SK-N-MC (cell line): Measurements from ENCODE around the gene RGMA.

ENCODE experiments used
- DNase-seq: peaks from one replicate; pipeline ENCODE4 v3.0.0-alpha.2; 2011; ENCODE audit warnings: low read depth, low spot score
- H3K27ac ChIP-seq: fragments of 200-600 bp; sonication (generic); 2 replicates; pipeline ENCODE4 v1.5.1; 2016; ENCODE audit warnings: mixed run types
- H3K36me3 ChIP-seq: fragments of 200-600 bp; sonication (generic); 2 replicates; pipeline ENCODE4 v1.6.1; 2017; ENCODE audit warnings: antibody characterized with exemption, low read length, mixed read lengths; ENCODE audit not compliant: insufficient read depth
- H3K4me3 ChIP-seq: fragments of 200-600 bp; sonication (generic); 2 replicates; pipeline ENCODE4 v1.5.1; 2016
- H3K9ac ChIP-seq: fragments of 200-600 bp; sonication (generic); 2 replicates; pipeline ENCODE4 v1.8.0; 2017; ENCODE audit warnings: mixed run types, mixed read lengths; ENCODE audit not compliant: insufficient read length
- H3K9me3 ChIP-seq: fragments of 200-600 bp; sonication (generic); 2 replicates; pipeline ENCODE4 v1.6.1; 2017; ENCODE audit warnings: low read depth, mild to moderate bottlenecking, antibody characterized with exemption, low read length, moderate library complexity, mixed read lengths
- EZH2 ChIP-seq: fragments of 200-600 bp; sonication (generic); IDR thresholded peaks from one replicate; pipeline ENCODE4 v1.6.1; 2017; ENCODE audit warnings: antibody characterized with exemption
- FOXP2 ChIP-seq: optimal IDR thresholded peaks from 2 replicates; pipeline ENCODE3; 2011; ENCODE audit warnings: mild to moderate bottlenecking, moderate library complexity; ENCODE audit not compliant: insufficient read depth; ENCODE audit errors: extremely low read length, control extremely low read depth
- POLR2AphosphoS5 ChIP-seq: IDR thresholded peaks from 2 replicates; pipeline ENCODE4 v1.6.1; 2012; ENCODE audit warnings: mild to moderate bottlenecking, low read depth, low read length, borderline replicate concordance

Gene RGMA

DNA sequence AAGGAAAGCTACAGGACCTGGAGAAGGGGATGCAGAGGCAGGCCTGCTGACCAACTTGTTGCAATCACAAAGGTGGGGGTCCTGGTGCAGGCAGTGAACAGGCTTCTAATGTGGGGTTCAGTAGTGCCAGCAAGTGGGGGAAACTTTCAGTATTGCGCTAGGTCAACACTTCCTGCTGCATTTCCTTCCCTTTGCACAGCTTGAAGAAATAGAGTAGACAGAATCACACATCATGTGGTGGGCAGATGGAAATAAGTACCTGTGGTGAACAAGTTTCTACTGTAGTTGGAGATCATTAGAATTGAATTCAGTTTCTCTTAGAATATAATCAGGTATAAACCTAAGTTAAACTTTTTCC, 63.4 kb downstream of the RGMA start:
- Histone ChIP-seq H3K9me3 (no peaks in the 10 kb centered on the region), H3K36me3 (peaks cover 62% of the 10 kb centered on the region), H3K9ac (no peak overlapping the region), H3K4me3 (no peak overlapping the region), H3K27ac (peak overlapping the region; percentile 39; the same call in 1 of the 2 replicates)
- no peak for DNase-seq
- TF ChIP-seq FOXP2, result no peak
- TF ChIP-seq POLR2AphosphoS5, result no peak

DNA sequence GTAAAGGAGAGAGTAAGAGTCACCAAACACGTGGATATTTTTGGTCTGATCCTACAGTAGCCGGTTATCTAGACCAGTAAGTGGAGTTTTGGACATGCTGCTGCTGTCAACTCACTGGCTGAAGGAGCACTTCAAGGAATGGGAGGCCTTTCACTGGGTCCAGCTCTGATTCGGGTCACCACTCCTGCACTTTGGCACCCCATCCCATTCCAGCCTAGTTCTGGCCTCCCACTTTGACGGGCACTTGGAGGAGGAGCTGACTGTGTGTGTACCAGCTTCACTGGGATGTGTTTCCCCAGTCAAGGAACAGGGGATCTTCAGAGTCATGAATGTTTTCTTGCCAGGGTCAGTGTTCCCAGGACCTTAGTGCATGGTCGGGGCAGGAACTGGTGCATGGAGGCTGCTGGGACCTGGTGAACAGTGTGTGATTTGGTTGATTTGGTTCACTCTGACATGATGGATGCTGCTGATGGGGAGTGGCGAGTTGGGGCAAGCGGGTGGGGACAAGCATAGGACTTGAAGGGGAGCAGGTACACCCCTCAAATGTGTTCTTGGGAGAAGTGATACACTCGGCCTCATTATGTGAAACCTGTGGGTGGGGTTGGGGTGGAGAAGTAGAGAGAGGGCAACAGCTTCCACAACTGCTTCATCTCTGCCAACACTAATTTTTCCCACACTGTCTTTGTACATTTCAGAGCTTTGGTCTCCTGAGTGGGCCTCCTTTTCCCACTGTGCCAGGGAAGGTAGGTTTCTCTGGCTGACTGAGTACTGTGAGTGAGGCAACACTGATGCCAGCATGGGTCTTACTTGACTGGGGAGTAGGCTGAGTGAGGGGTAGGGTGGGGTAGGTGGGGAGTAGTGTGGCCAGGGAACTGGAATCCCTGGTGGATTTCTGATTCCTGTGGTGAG, 64.0 kb downstream of the RGMA start:
- Histone ChIP-seq H3K27ac (peak overlapping the region; percentile 39; the same call in 1 of the 2 replicates), H3K4me3 (no peak overlapping the region), H3K9me3 (no peaks in the 10 kb centered on the region), H3K36me3 (peaks cover 68% of the 10 kb centered on the region), H3K9ac (no peak overlapping the region)
- no peak for DNase-seq
- no peak for TF ChIP-seq POLR2AphosphoS5
- no peak for TF ChIP-seq EZH2
- TF ChIP-seq FOXP2, result no peak

DNA sequence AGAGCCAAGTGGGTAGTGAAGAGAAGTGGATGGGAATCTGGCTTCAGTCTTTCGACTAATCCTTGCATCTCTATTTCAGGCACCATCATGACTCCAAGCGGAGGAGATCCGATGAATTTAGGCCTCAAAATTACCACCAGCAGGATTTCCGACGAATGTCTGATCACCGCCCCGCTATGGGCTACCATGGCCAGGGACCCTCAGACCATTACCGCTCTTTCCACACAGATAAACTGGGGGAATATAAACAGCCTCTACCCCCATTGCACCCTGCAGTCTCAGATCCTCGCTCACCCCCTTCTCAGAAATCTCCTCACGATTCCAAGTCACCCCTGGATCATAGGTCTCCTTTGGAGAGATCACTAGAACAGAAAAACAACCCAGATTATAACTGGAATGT, 64.7 kb downstream of the RGMA start:
- H3K9ac ChIP-seq, result no peak overlapping the region
- no peak overlapping the region for H3K4me3 ChIP-seq
- peaks cover 75% of the 10 kb centered on the region for H3K36me3 ChIP-seq
- TF ChIP-seq FOXP2, result no peak
- TF ChIP-seq EZH2, result no peak
- no peak for TF ChIP-seq POLR2AphosphoS5
- no peaks in the 10 kb centered on the region for H3K9me3 ChIP-seq
- DNase-seq, result no peak
- no peak overlapping the region for H3K27ac ChIP-seq

DNA sequence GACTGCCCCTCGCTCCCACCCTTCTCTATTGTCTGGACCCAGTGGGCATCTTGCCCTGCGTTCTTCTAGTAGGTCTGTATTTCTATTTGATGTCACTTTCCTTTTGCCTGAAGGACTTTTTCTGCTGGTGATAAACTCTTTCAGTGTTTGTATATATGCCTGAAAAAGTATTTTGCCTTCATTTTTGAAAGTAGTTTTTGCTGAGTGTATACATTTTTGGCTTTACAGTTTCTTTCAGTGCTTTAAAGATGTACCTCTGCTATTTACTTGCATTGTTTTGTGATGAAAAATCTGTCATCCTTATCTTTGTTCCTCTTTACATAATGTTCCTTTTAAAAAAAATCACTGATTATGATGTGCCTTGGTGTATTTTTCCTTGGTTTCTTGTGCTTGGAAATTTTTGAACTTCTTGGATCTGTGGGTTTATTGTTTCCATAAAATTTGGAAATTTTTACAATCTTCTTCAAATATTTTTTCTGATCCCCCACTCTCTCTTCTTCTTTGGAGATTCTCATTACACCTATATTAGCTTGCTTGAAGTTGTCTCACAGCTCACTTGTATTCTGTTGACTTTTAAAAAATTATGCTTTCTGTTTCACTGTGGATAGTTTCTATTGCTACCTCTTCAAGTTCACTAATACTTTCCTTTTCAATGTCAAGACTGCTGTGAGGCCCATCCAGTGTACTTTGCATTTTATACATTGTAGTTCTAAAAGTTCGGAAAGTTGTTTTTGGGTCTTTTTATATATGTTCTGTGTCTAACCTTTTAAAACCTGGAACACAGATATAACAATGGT, 67.8 kb downstream of the RGMA start:
- no peaks in the 10 kb centered on the region for H3K9me3 ChIP-seq
- no peak overlapping the region for H3K4me3 ChIP-seq
- H3K9ac ChIP-seq, result no peak overlapping the region
- no peak overlapping the region for H3K27ac ChIP-seq
- no peak for DNase-seq
- H3K36me3 ChIP-seq, result peaks cover 96% of the 10 kb centered on the region
- TF ChIP-seq FOXP2 (no peak), EZH2 (no peak), POLR2AphosphoS5 (no peak)

DNA sequence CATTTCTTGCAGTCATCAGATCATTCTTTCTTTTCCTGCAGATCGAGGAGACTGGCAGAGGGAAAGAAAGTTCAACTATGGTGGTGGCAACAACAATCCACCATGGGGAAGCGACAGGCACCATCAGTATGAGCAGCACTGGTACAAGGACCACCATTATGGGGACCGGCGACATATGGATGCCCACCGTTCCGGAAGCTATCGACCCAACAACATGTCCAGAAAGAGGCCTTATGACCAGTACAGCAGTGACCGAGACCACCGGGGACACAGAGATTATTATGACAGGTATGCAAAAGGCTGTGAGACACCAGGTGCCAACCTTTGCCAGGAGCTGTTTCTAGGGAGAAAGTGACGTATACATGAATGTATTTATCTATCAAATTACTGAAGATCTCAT, 69.0 kb downstream of the RGMA start:
- Histone ChIP-seq H3K36me3 (peaks cover 96% of the 10 kb centered on the region), H3K9ac (no peak overlapping the region), H3K4me3 (no peak overlapping the region), H3K9me3 (no peaks in the 10 kb centered on the region), H3K27ac (no peak overlapping the region)
- DNase-seq, result no peak
- TF ChIP-seq POLR2AphosphoS5, result no peak
- no peak for TF ChIP-seq FOXP2

DNA sequence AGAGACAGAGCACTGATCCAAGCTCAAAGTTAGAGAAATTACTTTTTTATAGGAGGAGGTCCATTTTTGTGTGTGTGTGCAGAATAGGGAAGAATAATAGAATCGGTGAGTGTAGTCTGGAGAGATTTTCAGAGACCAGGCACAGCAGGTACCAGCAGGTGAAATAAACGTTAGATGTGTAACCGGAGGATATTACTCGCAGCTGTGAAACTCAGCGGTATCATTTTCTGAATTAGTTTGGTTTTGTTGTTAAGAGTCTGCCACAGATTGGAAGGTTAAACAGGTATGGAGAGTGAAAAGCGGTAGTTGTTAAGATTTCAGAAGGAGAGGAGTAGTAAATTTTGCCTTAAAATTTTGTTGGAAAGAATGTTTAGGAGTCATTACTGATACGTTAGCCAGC, 69.9 kb downstream of the RGMA start:
- H3K36me3 ChIP-seq, result peaks cover 96% of the 10 kb centered on the region
- DNase-seq, result no peak
- no peak overlapping the region for H3K9ac ChIP-seq
- no peak for TF ChIP-seq FOXP2
- TF ChIP-seq EZH2, result no peak
- TF ChIP-seq POLR2AphosphoS5, result no peak
- H3K27ac ChIP-seq, result no peak overlapping the region
- H3K9me3 ChIP-seq, result no peaks in the 10 kb centered on the region
- no peak overlapping the region for H3K4me3 ChIP-seq

DNA sequence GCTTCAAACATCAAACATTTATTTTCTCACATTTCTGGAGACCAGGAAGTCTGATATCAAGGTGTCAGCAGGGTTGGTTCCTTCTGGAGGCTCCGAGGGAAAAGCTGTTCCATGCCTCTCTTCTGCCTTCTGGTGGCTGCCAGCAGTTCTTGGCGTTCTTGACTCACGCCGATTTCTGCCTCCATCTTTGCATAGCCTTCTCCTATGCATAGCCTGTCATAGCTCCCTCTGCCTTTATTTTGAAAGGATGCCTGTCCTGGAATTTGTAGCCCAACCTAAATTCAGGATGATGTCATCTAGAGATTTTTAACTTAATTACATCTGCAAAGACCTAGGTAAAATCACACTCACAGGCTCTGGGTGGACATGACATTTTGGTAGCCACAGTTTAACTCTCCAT, 70.4 kb downstream of the RGMA start:
- no peak for DNase-seq
- Histone ChIP-seq H3K27ac (no peak overlapping the region), H3K4me3 (no peak overlapping the region), H3K9me3 (no peaks in the 10 kb centered on the region), H3K36me3 (peaks cover 96% of the 10 kb centered on the region), H3K9ac (no peak overlapping the region)
- TF ChIP-seq FOXP2, result no peak
- no peak for TF ChIP-seq POLR2AphosphoS5
- no peak for TF ChIP-seq EZH2

DNA sequence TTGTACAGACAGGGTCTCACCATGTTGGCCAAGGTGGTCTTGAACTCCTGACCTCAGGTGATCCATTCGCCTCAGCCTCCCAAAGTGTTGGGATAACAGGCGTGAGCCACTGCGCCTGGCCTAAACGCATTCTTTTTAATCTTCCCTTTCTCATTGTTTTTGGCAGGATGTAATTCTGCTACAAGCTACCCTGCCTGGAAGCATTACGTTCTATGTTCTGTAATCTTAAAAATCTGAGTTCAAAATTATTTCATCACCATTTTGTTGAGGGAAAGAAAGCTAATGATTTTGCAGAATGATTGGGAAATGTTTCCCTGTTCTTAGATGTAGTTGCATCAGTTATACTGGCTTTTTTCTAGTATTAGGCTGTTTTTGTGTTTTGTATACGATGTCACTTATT, 71.5 kb downstream of the RGMA start:
- TF ChIP-seq POLR2AphosphoS5 (no peak), EZH2 (no peak), FOXP2 (no peak)
- no peak for DNase-seq
- Histone ChIP-seq H3K9ac (no peak overlapping the region), H3K9me3 (no peaks in the 10 kb centered on the region), H3K36me3 (peaks cover 98% of the 10 kb centered on the region), H3K4me3 (no peak overlapping the region), H3K27ac (no peak overlapping the region)
